HG03575 (cell line): Measurements from ENCODE around the gene APAF1.
A peak's percentile ranks its signal among the peaks of the same experiment; 100 is the strongest.
"Not testable (repeated sequence)": the region's sequence is repeated elsewhere in the genome, so short reads cannot be mapped to it uniquely, and the experiment has no call there.

Experiments
- ATAC-seq: cut with Tn5 transposase; IDR thresholded peaks from one replicate; pipeline ENCODE4 v1.9.1; 2021; ENCODE audit not compliant: unreplicated experiment, insufficient number of reproducible peaks, low FRiP score; ENCODE audit errors: extremely low read depth

Gene APAF1

GRCh38 chr12:98644712-98645571 lies at the start of gene APAF1, which contains the start of gene IKBIP:
TSS of gene APAF1 (plus strand) at chr12:98645290. CDS start at chr12:98648360, 3,070 bp downstream.
TSS of gene IKBIP (minus strand) at chr12:98644788. CDS start at chr12:98644701, 87 bp downstream.
- ATAC-seq: peak; percentile 57

DNA sequence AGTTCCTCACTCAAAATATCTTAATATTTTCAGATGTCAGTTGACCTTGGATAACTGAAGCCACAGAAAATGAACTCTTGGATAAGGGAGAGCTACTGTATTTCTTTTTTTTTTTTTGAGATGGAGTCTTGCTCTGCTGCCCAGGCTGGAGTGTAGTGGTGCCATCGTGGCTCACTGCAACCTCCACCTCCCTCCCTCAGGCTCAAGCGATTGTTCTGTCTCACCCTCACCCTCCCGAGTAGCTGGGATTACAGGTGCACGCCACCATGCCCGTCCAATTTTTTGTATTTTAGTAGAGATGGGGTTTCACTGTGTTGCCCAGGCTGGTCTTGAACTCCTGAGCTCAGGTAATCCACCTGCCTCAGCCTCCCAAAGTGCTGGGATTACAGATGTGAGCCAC lies 47.8 kb upstream of the APAF1 start:
- not testable (repeated sequence) for ATAC-seq

DNA sequence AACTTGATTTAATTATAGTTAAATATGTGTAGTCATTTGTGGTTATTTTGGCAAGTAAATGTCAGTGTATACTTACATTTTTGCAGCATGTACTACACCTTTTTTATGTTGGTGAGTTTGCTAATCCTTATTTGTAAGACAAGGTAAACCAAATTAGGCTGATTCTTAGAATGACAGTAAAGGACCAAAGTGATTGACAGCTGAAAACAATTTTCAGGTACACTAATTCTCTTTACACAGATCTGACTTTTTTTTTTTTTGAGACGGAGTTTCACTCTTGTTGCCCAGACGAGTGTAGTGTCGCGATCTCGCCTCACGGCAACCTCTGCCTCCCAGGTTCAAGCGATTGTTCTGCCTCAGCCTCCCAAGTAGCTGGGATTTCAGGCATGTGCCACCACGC lies 43.2 kb upstream of the APAF1 start:
- no peak for ATAC-seq

DNA sequence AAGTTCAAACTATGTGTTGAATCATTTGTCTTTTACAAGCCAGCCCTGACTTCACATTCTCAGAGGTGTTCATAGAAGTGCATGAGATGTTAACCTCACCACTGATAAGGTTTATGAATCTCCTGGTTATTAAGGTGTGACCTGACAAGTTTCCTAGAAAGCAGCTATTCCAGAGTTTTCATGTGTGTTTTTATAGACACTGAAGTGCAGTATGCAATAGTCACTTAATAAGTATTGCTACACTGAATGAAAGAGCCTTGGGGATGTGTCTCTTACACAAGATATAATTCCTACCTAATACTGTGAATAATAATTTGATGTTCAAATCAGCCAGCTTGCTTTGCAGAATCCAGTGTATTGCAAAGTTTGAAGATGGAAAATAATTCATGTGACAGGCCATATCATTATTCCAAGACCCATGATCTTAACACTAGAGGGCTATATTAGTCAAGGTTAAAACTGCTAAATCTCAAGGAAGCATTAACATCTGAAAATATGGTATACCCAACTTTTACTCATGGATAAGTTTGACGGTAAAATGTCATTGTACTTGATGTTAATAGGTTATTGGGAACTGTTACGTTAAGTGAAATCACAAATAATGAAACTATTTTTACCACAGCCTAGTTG lies 38.6 kb upstream of the APAF1 start:
- ATAC-seq: no peak

GRCh38 chr12:98610596-98610995 lies 34.5 kb upstream of the APAF1 start:
- no peak for ATAC-seq

DNA sequence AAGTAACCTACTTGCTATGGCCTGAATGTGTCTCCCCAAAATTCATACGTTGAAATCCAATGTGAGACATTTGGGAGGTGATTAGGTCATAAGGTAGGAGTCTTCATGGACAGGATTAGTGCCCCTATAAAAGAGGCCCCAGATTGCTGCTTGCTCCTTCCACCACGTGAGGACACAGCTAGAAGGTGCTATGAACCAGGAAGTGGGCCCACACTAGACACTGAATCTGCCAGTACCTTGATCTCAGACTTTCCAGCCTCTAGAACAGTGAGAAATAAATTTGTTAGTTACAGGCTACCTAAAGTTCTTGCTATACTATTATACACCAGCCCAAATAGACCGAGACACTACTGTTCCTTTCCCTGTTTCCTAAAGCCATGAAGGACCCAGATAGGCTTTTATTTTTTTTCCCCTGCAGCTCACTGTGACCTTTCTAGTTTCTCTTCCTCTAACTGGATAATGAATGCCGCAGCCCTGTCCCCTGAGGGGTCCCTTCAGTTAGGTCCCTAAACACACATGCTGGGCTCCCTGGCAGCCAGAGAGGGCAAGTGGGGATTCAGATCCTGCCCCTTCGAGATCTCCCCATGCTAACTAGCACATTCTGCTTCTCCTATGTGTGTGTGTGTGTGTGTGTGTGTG lies 32.3 kb upstream of the APAF1 start:
- peak; percentile 62 for ATAC-seq

DNA sequence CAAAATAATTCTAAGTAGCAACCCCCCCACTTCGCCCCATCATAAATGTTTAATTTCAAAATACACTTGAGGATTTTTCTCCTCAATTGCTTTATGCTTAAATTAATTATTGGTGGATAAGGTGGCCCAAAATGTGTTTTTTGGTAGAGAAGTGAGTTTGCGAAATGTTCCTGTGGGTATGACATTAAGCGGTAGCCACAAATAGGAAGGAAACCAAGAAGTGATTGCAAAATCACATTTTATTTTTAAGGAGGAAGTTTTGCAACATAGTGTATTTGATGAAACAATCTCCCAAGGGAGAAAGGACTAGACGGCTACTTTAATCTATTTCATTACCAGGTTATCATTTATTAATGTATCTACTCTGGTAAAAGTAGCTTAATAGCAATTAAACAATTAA lies 26.1 kb upstream of the APAF1 start:
- ATAC-seq: no peak

- peak; percentile 76 for ATAC-seq
Measured at GRCh38 chr12:98635657-98636323, 9.3 kb upstream of the APAF1 start.

GRCh38 chr12:98637068-98637467 lies 8.0 kb upstream of the APAF1 start:
- no peak for ATAC-seq

GRCh38 chr12:98638009-98638408 lies 7.1 kb upstream of the APAF1 start:
- ATAC-seq: no peak

- no peak for ATAC-seq
Measured at GRCh38 chr12:98639491-98639890, 5.6 kb upstream of the APAF1 start.

- not testable (repeated sequence) for ATAC-seq
Measured at GRCh38 chr12:98642801-98643200, 2.3 kb upstream of the APAF1 start.

DNA sequence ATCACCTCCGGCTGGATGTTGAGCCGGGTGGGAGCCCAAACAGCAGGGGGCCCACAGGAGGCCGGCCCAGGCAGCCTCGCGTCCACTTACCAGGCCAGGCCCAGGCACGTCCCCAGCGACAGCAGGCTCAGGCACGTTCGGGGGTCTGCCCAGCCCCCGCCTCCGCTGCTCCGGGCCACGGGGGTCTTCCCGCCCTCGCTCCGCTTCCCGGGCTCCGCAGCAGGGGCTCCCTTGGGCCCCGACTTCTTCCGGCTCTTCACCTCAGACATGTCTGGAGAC lies 718 bp upstream of the APAF1 start:
- no peak for ATAC-seq

- no peak for ATAC-seq
Measured at GRCh38 chr12:98645572-98646067, 530 bp downstream of the APAF1 start.

- ATAC-seq: no peak
Measured at GRCh38 chr12:98646294-98647090, 1.4 kb downstream of the APAF1 start.

DNA sequence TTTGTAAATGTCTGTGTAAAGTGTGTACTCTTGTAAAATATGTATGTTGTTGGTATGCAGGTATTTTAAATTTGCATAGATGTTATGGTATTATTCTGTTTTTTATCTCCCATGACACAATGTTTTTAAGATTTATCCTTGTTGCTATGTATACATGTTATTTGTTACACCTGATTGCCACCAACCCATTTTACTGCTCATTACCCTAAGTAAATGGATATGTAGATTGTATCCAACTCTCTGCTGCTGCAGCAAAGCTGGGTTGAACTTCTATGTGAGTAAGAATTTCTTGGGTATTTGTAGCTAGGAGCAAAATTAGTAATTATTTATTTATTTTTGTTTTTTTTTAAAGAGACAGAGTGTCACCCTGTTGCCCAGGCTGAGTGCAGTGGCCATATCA lies 6.2 kb downstream of the APAF1 start:
- no peak for ATAC-seq

- ATAC-seq: no peak
Measured at GRCh38 chr12:98653866-98654493, 8.9 kb downstream of the APAF1 start.
